Nephron (organoid): ENCODE data around the gene PACRG.

Experiments
- H3K27ac Mint-ChIP-seq, 3 experiments: 2 replicates each; pipeline ENCODE4 v1.8.0; 2020; ENCODE audit warnings: mixed read lengths in 3 of 3, mild to moderate bottlenecking in 2 of 3, moderate library complexity in 1 of 3
- H3K27me3 Mint-ChIP-seq: 2 replicates; pipeline ENCODE4 v1.8.0; 2021; ENCODE audit warnings: low read depth, mild to moderate bottlenecking, moderate library complexity, mixed read lengths
- H3K36me3 Mint-ChIP-seq: 2 replicates; pipeline ENCODE4 v1.8.0; 2020; ENCODE audit warnings: low read depth, mixed read lengths
- H3K4me1 Mint-ChIP-seq: 2 replicates; pipeline ENCODE4 v1.8.0; 2020; ENCODE audit warnings: mixed read lengths
- H3K4me3 Mint-ChIP-seq, 3 experiments: 2 replicates each; pipeline ENCODE4 v1.8.0; 2020; ENCODE audit warnings: mild to moderate bottlenecking in 3 of 3, mixed read lengths in 3 of 3, moderate library complexity in 2 of 3
- H3K9me3 Mint-ChIP-seq: 2 replicates; pipeline ENCODE4 v1.8.0; 2020; ENCODE audit warnings: mixed read lengths
- TF ChIP-seq, protein P1 (sequence below), 3 experiments: fragments of 200-600 bp; sonication (generic); IDR thresholded peaks; one replicate each; pipeline ENCODE4 v1.5.0; 2021; ENCODE audit warnings: antibody characterized with exemption in 3 of 3; ENCODE audit not compliant: unreplicated experiment in 3 of 3

Gene PACRG

GRCh38 chr6:163260911-163261310 lies 533.1 kb downstream of the PACRG start:
- H3K4me1 Mint-ChIP-seq: peaks cover 17% of the 10 kb centered on the region
- H3K27ac Mint-ChIP-seq: peak overlapping the region; percentile 76 to 88 (median 84)
- H3K9me3 Mint-ChIP-seq: no peaks in the 10 kb centered on the region
- H3K4me3 Mint-ChIP-seq: peak overlapping the region; percentile 65 to 70 (median 69)
- H3K27me3 Mint-ChIP-seq: peaks cover 21% of the 10 kb centered on the region
- no peaks in the 10 kb centered on the region for H3K36me3 Mint-ChIP-seq
- TF ChIP-seq, protein P1, sequence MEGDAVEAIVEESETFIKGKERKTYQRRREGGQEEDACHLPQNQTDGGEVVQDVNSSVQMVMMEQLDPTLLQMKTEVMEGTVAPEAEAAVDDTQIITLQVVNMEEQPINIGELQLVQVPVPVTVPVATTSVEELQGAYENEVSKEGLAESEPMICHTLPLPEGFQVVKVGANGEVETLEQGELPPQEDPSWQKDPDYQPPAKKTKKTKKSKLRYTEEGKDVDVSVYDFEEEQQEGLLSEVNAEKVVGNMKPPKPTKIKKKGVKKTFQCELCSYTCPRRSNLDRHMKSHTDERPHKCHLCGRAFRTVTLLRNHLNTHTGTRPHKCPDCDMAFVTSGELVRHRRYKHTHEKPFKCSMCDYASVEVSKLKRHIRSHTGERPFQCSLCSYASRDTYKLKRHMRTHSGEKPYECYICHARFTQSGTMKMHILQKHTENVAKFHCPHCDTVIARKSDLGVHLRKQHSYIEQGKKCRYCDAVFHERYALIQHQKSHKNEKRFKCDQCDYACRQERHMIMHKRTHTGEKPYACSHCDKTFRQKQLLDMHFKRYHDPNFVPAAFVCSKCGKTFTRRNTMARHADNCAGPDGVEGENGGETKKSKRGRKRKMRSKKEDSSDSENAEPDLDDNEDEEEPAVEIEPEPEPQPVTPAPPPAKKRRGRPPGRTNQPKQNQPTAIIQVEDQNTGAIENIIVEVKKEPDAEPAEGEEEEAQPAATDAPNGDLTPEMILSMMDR (IDR thresholded peaks at IDR 0.05; ENCODE audit: unreplicated experiment in 3 of 3): no peak

DNA sequence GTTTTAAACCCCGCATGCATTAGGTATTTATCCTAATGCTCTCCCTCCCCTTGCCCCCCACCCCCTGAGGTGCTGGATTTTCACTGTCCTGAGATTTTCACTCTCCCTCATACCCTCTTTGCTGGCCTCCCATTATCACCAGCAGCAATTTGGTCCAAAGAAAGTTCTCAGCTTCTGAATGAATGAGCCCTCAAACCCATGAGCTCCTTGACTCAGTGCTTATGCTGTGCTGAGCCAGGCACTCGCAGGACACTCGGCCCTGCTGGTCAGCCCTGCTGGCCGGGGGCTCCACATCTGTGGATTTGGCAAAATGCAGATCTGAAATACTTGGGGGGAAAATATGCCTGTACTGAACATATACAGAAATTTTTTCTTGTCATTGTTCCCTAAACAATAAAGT lies 533.6 kb downstream of the PACRG start:
- no peaks in the 10 kb centered on the region for H3K9me3 Mint-ChIP-seq
- no peaks in the 10 kb centered on the region for H3K36me3 Mint-ChIP-seq
- H3K27me3 Mint-ChIP-seq: peaks cover 21% of the 10 kb centered on the region
- peak overlapping the region; percentile 11 to 70 (median 41) for H3K4me3 Mint-ChIP-seq
- TF ChIP-seq, protein P1 (IDR thresholded peaks at IDR 0.05; ENCODE audit: unreplicated experiment in 3 of 3): no peak
- H3K4me1 Mint-ChIP-seq: peaks cover 17% of the 10 kb centered on the region
- H3K27ac Mint-ChIP-seq: peak overlapping the region in 1 of 3 experiments; percentile 84

DNA sequence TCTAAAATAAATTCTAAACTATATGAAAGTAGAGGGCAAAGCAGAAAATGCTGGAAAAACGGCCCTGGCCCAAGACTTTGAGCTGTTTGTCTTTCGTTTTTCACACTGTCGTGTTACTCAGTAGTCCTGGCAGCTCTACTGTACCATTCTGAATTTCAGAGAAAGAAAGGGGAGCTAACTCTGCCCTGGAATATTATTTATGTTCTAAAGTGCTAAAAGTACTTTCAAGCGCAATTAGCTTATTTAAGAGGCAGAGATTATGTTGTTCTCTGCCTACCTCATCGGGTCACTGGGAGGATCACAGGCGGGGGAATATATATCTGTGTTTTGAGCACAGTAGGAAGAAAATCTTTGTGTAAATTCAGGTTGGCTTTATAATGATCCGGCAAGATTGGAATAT lies 534.3 kb downstream of the PACRG start:
- H3K27me3 Mint-ChIP-seq: peaks cover 21% of the 10 kb centered on the region
- H3K4me1 Mint-ChIP-seq: peaks cover 17% of the 10 kb centered on the region
- no peaks in the 10 kb centered on the region for H3K36me3 Mint-ChIP-seq
- no peaks in the 10 kb centered on the region for H3K9me3 Mint-ChIP-seq
- no peak overlapping the region for H3K4me3 Mint-ChIP-seq
- TF ChIP-seq, protein P1 (IDR thresholded peaks at IDR 0.05; ENCODE audit: unreplicated experiment in 3 of 3): no peak
- peak overlapping the region in 1 of 3 experiments; percentile 4 for H3K27ac Mint-ChIP-seq

GRCh38 chr6:163263196-163263595 lies 535.4 kb downstream of the PACRG start:
- peak overlapping the region in 1 of 3 experiments; percentile 32 for H3K27ac Mint-ChIP-seq
- H3K36me3 Mint-ChIP-seq: no peaks in the 10 kb centered on the region
- H3K27me3 Mint-ChIP-seq: peaks cover 21% of the 10 kb centered on the region
- no peaks in the 10 kb centered on the region for H3K9me3 Mint-ChIP-seq
- no peak overlapping the region for H3K4me3 Mint-ChIP-seq
- TF ChIP-seq, protein P1 (IDR thresholded peaks at IDR 0.05; ENCODE audit: unreplicated experiment in 3 of 3): no peak
- peaks cover 17% of the 10 kb centered on the region for H3K4me1 Mint-ChIP-seq

- TF ChIP-seq, protein P1 (IDR thresholded peaks at IDR 0.05; ENCODE audit: unreplicated experiment in 3 of 3): no peak
- H3K27ac Mint-ChIP-seq: no peak overlapping the region
- peaks cover 17% of the 10 kb centered on the region for H3K4me1 Mint-ChIP-seq
- H3K4me3 Mint-ChIP-seq: no peak overlapping the region
- no peaks in the 10 kb centered on the region for H3K36me3 Mint-ChIP-seq
- H3K27me3 Mint-ChIP-seq: peaks cover 18% of the 10 kb centered on the region
- H3K9me3 Mint-ChIP-seq: no peaks in the 10 kb centered on the region
Measured at GRCh38 chr6:163263998-163264661, 536.4 kb downstream of the PACRG start.

DNA sequence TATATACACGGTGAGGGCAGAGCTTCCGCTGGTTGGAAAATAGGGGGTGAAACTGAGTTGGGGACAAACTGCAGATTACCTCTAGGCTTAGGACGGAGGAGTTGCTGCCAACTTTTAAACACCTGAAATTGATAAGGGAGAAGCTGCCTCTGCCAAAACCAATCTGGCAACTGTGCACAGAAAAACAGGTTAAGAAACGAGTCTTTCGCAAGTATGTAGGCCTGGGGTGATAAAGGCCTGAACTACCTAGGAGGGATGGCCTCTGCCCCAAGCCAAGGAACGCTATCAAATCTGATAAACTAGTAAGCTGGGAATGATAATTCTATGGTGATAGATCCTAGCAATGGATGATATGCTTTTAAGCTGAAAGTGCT lies 536.9 kb downstream of the PACRG start:
- H3K27me3 Mint-ChIP-seq: peaks cover 13% of the 10 kb centered on the region
- TF ChIP-seq, protein P1 (IDR thresholded peaks at IDR 0.05; ENCODE audit: unreplicated experiment in 3 of 3): no peak
- peaks cover 17% of the 10 kb centered on the region for H3K4me1 Mint-ChIP-seq
- H3K27ac Mint-ChIP-seq: no peak overlapping the region
- no peaks in the 10 kb centered on the region for H3K9me3 Mint-ChIP-seq
- no peak overlapping the region for H3K4me3 Mint-ChIP-seq
- H3K36me3 Mint-ChIP-seq: no peaks in the 10 kb centered on the region
